Tongue (tissue), 2 donors: ENCODE data around the gene EZR. TPM values are rescaled to one million over a fixed set of nuclear protein-coding genes. Genes with fewer than 3 reads are reported as not detected.
"Not testable (repeated sequence)": the region's sequence is repeated elsewhere in the genome, so short reads cannot be mapped to it uniquely, and the experiment has no call there.

ENCODE experiments used
- DNase-seq: peaks from one replicate; pipeline ENCODE4 v3.0.0-alpha.2; 2015
- total RNA-seq: library from RNA; depleted of rRNA; stranded (reverse); fragments of >200 nt; gene quantifications from one replicate; pipeline ENCODE4 v1.2.3, GENCODE V29; 2014

EZR gene
- total RNA-seq, 1 donor from 2014 or later: 66.9 TPM

DNA sequence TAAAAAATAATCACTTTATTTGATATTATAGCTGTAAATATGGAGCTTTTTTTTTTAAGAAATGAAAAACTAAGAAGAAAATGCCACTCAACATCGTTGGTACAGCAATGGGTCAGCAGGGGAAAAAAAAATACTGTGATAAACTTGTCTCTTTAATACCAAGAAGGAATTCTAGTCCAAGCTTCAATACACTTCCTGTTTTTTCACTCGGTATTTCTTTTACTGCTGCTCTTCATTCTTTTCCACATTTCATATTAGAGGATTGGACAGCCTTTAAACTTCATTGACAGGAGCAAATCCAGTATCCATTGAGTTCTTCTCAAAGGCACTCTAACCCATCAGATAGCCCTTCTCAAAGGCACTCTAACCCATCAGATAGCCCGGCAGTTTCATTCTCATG, 22.2 kb upstream of the EZR start:
- no peak for DNase-seq

DNA sequence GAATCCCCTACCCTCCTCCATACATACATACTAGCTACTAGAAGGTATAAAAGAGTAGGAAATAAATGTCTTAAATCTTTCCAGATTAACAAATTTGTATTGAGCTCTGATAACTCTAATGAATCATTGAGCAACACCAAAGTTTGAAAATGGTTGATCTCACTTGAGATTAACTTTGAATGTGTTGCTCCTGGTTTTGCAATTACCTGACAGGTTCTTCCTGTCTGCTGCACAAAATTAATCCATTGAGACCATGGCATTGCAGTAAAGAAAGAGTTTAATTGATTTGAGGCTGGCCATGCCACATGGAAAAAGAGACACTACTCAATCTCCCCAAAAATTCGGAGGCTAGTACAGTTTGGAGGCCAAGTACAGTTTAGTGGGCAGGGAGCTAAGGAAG, 21.3 kb upstream of the EZR start:
- DNase-seq: no peak

DNA sequence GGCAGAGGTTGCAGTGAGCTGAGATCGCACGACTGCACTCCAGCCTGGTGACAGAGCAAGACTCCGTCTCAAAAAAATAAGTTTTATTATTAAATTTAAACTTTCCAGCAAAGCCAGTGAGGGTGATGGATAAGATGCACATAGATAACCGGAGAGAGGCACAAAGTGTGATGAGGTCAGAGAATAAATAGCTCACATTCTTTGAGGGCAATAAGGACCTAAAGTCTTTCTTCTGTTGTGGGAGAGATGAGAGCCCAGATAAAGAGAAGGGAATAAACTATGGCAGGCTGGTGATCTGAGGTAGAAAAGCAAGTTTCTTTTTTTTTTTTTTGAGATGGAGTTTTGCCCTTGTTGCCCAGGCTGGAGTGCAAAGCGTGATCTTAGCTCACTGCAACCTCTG, 20.6 kb upstream of the EZR start:
- no peak for DNase-seq

DNA sequence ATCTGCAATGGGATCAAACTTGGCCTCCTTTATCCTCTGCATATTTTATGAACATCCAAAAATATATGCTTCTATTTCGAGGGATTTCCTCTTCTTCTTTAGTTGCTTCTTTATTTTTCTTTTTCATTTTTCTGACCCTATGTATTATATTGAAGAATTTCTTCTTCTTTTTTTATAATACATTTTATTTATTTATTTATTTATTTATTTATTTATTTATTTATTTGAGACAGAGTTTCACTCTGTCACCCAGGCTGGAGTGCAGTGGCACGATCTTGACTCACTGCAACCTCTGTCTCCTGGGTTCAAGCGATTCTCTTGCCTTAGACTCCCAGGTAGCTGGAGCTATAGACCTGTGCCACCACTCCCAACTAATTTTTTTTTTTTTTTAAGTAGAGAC, 19.6 kb upstream of the EZR start:
- DNase-seq: not testable (repeated sequence)

DNA sequence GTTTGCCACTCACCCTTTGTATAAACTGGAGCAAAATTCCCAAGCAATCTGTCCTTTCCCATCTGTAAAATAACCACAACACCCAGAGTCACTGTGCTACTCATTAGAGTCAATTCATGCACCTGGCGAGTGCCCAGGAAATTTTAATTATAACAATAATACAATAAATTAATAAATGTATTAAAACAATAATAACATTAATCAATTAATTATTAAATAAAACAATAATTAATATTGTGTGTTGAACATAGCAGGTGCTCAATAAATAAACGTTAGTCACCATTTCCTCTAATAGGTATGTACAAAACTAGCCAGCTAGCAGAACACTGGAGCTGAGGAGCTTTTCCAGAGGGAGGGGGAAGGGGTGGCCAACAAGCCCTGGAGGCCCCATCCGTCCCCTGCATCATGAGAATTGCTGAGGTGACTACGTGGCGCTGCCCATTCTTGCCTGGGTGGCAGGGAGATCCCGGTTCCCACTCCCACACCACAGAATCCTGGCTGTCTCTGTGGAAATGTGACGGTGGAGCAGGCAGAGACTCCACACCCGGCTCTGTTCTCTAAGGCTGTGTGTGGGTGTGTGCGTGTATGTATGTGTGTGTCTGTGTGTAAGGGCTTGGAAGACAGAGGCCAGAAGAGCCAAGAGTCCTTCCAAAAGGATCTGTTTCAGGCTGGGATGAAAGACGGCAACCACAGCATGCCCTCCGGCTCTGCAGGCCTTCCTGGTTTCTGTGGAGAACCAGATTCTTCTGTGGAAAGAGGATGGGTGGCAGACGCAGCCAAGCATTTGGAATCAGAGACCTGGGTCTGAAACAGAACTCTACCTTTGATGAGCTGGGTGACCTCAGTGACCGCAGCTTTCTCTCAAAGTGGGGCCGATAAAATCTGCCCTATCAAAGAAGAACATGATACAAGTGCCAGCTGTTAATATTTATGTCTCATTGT, 18.8 kb upstream of the EZR start:
- DNase-seq: no peak

DNA sequence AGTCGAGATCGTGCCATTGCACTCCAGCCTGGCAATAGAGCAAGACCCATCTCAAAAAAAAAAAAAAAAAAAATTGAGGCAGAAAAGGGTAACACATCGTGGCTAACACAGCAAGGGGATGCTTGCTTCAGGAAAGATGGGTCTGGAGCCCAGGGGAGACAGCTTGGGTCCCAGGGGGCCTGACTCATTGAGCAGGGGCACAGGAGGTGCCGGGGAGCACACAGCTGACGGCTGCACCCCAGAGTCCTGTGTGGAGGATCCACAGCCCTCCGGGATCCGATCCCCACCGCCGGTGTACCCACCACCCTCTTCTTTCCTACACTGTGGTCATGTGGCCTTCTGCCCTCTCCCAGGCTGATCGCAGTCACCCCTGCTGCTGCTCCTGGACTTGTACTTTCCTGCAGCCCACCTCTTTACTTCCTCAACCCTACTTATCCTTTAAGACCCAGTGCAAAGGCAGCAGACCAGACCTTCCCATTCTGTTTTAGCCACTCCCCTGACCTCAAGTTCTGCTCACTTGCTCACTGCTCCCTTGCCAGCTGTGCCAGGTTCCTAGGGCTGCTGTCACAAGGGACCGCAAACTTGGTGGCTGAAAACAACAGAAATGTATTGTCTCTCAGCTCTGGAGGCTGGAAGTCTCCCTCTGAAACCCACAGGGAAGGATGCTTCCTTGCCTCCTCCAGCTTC, 17.6 kb upstream of the EZR start:
- no peak for DNase-seq

DNA sequence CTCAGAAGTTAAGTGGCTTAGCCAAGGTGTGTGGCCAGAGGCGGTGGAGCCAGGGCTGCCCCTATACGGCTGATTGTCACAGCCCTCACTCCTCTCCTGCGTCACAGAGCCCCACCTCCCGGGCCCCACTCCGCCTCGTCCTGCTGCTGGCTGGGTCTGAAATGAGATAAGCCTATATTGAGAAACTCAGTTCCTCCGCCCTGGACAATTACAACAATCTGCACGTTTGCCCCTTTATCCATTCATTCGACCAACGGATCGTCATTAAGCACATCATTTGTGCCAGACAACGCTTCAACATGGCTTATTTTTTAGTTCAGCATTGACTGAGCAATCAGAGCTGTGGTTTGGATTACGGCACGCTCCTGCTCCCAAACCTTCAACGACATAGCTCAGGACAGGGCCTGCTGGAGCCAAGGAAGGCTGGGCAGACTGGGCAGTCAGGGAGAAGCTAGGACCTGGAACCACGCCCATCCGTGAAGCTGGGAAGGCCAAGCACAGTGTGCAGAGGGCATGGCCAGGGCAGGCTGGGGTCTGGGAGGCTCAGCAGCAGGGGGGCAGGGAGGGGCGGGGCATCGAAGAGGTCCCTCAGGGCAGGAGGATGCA, 16.6 kb upstream of the EZR start:
- no peak for DNase-seq

DNA sequence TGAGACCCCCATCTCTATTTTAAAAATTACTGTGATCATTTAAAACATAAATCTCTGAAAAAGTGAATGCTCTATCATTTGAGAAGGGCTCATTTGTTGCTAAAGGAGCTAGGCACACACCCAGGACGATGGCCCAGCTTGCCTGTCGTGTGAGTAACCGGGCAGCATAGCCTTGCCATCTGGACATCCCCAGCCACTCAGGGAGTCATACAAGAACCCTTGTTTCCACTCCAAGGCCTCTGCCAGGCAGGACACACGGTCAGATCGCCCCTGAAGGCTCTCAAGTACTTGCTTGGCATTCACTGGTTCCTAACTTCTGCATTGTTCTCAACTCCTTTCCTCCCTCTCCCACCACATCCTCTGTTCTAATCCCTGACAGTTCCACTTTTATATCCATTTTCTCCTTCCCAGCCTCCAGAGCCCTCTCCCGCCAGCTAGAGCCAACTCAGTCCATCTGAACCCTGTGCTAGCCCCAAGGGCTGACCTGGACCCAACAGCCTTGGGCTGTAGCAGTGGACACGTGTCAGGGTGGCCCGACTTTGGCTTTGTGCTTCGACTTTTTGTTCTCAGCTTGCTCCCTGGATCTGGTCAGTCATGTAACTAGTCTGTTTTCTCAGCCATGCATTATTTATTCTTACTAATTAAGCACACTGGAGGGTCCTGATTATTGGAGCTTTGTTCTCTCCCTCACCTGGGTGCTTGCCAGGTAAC, 15.7 kb upstream of the EZR start:
- no peak for DNase-seq

DNA sequence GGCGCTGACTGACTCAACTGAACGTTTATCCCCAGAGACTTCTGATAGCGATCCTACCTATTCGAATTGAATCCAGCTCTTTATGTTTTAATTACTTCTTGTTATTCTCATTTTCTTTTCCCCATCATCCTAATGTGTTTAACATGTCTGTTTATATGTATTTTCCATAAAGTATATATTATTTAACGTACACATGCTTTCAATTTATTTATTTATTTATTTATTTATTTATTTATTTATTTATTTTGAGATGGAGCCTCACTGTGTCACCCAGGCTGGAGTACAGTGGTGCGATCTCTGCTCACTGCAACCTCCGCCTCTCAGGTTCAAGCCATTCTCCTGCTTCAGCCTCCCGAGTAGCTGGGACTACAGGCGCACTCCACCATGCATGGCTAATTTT, 13.6 kb upstream of the EZR start:
- DNase-seq: not testable (repeated sequence)

DNA sequence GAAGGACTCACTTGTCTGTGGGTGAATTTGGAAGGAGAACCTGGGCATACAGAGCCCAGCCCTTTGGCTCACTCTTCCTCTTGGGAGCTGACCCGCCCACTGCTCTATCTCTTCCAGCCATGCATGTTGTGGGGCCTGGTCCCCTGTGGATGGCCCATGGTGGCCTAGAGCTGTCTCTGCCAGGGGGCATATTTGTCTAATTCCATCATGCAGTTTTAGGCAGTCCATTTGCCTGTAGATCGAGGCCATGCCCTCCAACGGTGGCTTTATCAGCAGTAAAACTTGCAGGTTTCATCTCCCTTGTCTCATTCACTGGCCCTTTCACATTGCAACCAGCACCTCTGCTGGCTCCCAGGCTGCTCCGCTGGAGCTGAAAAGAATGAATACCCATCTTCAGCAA, 12.9 kb upstream of the EZR start:
- no peak for DNase-seq

DNA sequence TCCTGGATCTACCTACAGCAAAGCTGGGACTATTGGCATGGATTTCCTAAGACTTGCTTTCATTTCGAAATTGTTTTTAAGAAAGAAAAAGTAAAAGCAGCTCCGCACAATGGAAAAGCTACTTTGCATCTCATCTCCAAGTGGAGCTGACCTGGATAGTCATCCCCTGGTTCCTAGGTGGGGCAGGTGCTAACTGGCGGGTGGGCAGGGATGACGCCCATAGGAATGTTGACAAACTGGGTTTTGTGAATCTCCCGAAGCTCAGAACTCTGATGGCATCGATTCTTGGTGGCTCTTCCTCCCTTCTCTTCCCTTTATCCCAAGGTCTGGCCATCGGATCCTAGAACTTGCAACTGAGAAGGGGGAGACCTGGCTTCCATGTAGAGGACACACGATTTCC, 12.4 kb upstream of the EZR start:
- DNase-seq: no peak

DNA sequence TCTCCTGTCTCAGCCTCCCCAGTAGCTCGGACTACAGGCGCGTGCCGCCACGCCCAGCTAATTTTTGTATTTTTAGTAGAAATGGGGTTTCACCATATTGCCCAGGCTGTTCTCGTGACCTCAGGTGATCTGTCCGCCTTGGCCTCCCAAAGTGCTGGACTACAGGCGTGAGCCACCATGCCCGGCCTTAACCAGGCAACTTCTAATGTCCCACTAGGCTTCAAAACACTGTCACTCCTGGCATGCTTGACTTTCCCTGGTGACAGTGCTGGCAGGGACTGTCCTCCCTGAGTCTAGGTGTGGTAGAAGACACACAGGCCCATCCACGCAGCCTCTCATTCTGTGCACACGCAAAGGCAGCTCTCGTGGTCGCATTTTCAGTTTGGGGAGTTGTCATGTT, 11.6 kb upstream of the EZR start:
- no peak for DNase-seq

DNA sequence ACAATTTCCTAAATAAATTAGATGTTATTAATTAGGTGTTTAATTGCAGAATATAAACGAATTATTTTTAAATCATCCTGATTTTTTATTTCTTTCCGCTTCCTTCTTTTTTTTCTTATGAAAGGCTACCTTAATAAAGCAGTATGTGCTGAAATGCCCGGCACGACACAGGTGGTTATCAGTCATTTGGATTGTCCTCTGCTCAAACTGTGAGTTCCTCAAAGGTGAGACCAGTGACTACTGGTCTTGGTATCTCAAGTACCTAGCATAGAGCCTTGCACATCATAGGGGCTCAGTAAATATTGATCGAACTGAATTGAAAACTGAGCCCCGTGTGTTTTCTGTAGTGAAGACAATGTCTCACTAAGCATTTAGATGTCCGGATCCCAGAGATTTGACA, 9.6 kb upstream of the EZR start:
- DNase-seq: no peak

DNA sequence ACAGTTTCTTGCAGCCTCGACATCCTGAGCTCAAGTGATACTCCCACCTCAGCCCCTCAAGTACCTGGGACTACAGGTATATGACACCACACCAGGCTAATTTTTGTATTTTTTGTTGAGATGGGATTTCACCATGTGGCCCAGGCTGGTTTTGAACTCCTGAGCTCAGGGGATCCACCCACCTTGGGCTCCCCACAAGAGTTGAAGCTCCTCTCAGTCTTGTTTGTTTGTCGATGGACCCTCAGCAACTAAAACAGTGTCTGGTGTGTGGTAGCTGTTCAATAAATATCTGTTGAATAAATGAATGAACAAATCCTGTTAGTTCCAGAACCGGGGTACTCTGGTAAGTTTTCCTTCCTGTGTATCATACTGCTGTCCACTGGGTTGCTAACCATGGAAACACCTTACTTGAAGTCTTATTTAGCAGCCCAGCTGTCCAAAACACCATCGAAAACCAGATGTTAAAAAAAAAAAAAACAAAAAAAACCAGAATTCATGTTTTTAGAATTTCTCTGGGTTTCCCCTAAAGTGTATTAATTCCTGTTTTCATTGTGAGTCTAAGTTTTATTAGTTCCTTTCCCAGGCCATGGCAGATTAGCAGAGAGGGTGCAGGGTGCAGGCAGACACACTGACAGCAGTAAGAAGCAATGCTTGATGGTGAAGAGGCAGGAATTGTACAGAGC, 7.8 kb upstream of the EZR start:
- DNase-seq: no peak

DNA sequence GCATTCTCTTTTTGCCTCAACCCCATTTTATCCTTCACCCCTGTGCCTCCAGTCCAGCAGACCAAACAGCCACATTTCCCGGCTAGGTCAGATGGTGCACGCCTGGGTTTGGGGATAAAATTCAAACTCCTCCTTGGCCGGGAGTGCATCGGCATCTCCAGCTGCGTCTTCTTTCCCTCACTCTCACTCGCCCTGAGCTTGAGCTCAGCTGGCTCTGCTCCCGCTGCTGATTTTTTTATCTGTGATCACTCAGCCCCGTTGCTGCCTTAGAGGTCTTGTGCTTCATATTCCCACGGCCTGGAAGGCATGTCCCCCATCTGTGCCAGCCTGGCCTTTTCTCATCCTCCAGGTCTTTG, 6.8 kb upstream of the EZR start:
- peak; percentile 79 for DNase-seq

DNA sequence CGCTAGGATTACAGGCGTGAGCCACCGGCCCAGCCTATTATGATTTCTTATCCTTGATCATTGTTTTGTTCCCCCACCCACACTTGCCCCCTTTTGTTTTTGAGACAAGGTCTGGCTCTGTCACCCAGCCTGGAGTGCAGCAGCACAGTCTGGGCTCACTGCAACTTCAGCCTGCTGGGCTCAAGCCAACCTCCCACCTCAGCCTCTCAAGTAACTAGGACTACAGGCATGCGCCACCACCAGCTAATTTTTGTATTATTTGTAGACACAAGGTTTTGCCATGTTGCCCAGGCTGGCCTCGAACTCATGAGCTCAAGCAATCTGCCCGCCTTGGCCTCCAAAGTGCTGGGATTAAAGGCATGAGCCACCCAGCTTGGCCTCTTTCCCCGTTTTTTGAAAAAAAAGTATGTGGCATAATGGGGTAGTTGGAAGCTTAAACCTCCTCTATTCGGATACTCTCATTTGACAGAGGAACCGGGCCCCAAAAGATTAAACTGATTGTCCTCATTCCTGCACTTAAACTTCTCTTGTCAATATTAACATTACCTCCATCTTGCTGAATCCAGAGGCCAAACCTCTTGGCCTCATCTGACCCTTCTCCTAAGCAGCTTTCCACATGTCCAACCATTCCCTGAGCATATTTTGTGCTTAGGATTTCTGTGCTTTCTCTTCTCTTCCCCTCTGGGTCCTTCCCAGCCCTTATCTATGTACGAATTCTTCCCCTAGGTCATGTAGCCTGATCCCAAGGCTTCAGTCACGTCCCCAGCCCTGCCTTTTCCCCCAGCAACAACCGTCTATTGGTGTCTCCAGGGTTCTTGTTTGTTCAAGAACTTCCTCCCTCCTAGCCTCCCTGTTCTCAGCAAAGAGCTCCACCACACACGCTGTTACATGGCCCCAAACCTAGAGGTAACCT, 6.1 kb upstream of the EZR start:
- no peak for DNase-seq

DNA sequence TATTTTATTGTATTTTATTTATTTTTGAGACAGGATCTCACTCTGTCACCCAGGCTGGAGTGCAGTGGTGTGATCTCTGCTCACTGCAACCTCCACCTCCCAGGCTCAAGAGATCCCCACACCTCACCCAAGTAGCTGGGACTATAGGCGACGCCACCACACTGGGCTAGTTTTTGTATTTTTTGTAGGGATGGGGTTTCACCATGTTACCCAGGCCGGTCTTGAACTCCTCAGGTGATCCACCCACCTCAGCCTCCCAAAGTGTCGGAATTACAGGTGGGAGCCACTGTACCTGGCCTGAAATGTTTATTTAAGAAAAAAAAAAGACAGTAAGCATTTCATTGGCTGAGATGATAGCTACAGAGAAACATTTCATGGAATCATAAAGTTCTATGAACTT, 4.4 kb upstream of the EZR start:
- not testable (repeated sequence) for DNase-seq

DNA sequence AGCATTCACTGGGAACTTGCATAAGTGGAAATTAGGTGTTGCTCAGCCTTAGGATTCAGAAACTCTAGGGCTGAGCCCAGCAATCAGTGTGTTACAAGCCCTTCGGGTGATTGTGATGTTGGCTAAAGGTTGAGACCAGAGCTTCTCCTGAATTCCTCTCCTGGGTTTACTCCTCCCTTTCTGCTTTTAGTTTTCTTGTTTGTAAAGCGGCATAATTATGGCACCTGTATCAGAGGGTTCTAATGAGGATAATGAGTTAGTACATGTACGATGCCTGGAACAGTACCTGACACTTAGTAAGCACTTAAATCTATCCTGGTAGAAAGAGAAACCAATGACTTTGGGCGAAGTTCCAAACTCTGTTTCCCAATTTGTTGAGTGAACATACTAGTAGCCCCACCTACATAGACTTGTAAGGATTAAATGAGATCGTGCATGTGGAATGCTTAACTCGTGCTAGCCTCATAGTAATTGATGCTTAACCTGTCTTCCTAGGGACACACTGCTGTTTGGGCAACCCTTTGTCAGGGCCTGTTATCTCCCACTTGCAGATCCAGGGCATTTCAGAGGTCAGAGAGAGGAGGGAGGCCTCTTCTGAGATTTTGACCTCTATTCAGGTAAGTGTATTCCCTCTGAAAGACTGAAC, 932 bp upstream of the EZR start:
- DNase-seq: no peak

DNA sequence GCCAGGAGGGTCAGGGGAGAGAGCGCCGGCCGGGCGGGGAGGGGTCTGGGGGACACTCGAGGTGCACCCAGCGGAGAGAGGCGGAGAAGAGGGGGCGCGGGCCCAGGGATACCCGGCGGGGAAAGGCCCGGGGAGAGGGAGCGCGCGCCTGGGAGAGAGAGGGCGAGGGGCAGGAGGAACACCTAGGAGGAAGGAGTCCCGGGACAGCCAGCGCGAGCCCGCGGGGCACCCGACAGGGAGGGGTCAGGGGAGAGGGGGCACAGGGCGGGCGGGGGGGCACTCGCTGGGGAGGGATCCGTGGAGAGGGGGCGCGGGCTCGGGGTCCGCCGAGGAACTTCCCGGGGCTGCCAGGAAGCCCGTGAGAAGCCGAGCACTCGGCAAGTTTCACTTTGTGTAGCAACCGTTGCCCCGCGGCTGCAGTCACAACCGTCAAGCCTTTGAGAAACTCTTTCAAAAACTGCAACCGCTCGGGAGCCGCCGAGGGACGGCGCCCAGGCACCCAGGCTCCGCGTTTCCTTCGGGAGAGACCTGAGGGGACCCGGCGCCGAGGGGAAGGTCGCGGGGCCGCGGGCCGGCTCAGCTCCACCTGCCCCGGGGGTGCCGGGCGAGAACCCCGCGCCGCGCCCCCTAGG, 471 bp downstream of the EZR start:
- peak; percentile 74 for DNase-seq
